H9 (cell line): ENCODE results near the gene TACR1. TPM values are rescaled to one million over a fixed set of nuclear protein-coding genes. Genes with fewer than 3 reads are reported as not detected.

ENCODE experiments used
- DNase-seq: peaks from one replicate; pipeline ENCODE4 v3.0.0-alpha.2; 2017
- H2AFZ ChIP-seq: one replicate; pipeline ENCODE4 v1.6.1; 2013; ENCODE audit warnings: mild to moderate bottlenecking, low read length, control low read depth, moderate library complexity
- H2AK5ac ChIP-seq: 2 replicates; pipeline ENCODE4 v1.6.1; 2013; ENCODE audit warnings: low read length, control low read depth, mixed read lengths; ENCODE audit not compliant: insufficient read length
- H2BK120ac ChIP-seq: one replicate; pipeline ENCODE4 v1.6.1; 2013; ENCODE audit warnings: low read depth, mild to moderate bottlenecking, low read length, control low read depth, inconsistent platforms; ENCODE audit not compliant: poor library complexity, severe bottlenecking
- H2BK12ac ChIP-seq: 2 replicates; pipeline ENCODE4 v1.6.1; 2013; ENCODE audit warnings: low read length, control low read depth, mixed read lengths, low read depth; ENCODE audit not compliant: insufficient read length
- H2BK15ac ChIP-seq: 2 replicates; pipeline ENCODE4 v1.6.1; 2013; ENCODE audit warnings: low read depth, low read length, control low read depth
- H2BK20ac ChIP-seq: one replicate; pipeline ENCODE4 v1.6.1; 2013; ENCODE audit warnings: low read depth, mild to moderate bottlenecking, low read length, control low read depth, inconsistent platforms; ENCODE audit not compliant: poor library complexity, severe bottlenecking
- H2BK5ac ChIP-seq: 2 replicates; pipeline ENCODE4 v1.6.1; 2013; ENCODE audit warnings: low read length, control low read depth, mixed read lengths; ENCODE audit not compliant: insufficient read length
- H3K14ac ChIP-seq: 2 replicates; pipeline ENCODE4 v1.6.1; 2013; ENCODE audit warnings: low read length, control low read depth; ENCODE audit not compliant: insufficient read depth
- H3K18ac ChIP-seq: 2 replicates; pipeline ENCODE4 v1.6.1; 2013; ENCODE audit warnings: low read depth, mild to moderate bottlenecking, mixed read lengths, low read length, control low read depth; ENCODE audit not compliant: insufficient read length
- H3K23ac ChIP-seq: 2 replicates; pipeline ENCODE4 v1.6.1; 2013; ENCODE audit warnings: low read length, control low read depth, mixed read lengths, low read depth; ENCODE audit not compliant: insufficient read length
- H3K23me2 ChIP-seq: 2 replicates; pipeline ENCODE4 v1.6.1; 2013; ENCODE audit warnings: low read depth, mild to moderate bottlenecking, mixed read lengths, low read length, control low read depth; ENCODE audit not compliant: insufficient read length, poor library complexity, severe bottlenecking
- H3K27ac ChIP-seq: 2 replicates; pipeline ENCODE4 v1.5.1; 2013; ENCODE audit warnings: low read length, control low read depth, mixed read lengths, low read depth; ENCODE audit not compliant: insufficient read length
- H3K27me3 ChIP-seq: 2 replicates; pipeline ENCODE4 v1.6.1; 2013; ENCODE audit warnings: low read length, control low read depth, inconsistent platforms; ENCODE audit not compliant: insufficient read depth
- H3K4ac ChIP-seq: 2 replicates; pipeline ENCODE4 v1.6.1; 2013; ENCODE audit warnings: low read depth, mild to moderate bottlenecking, control low read depth, inconsistent platforms, low read length, moderate library complexity
- H3K4me1 ChIP-seq: 2 replicates; pipeline ENCODE4 v1.6.1; 2013; ENCODE audit warnings: low read length, control low read depth, inconsistent platforms; ENCODE audit not compliant: insufficient read depth
- H3K4me2 ChIP-seq: 2 replicates; pipeline ENCODE4 v1.6.1; 2013; ENCODE audit warnings: low read length, control low read depth, mixed read lengths; ENCODE audit not compliant: insufficient read length, insufficient read depth
- H3K56ac ChIP-seq: 2 replicates; pipeline ENCODE4 v1.6.1; 2013; ENCODE audit warnings: low read depth, mild to moderate bottlenecking, mixed read lengths, low read length, control low read depth; ENCODE audit not compliant: insufficient read length
- H3K79me1 ChIP-seq: 2 replicates; pipeline ENCODE4 v1.6.1; 2013; ENCODE audit warnings: low read depth, mild to moderate bottlenecking, moderate library complexity, low read length, control low read depth, inconsistent platforms; ENCODE audit not compliant: insufficient read depth, poor library complexity, severe bottlenecking
- H3K79me2 ChIP-seq: 2 replicates; pipeline ENCODE4 v1.6.1; 2013; ENCODE audit warnings: low read length, control low read depth, inconsistent platforms; ENCODE audit not compliant: insufficient read depth
- H3K9ac ChIP-seq: 2 replicates; pipeline ENCODE4 v1.6.1; 2013; ENCODE audit warnings: low read length, control low read depth, mixed read lengths; ENCODE audit not compliant: insufficient read length; ENCODE audit errors: extremely low read depth
- H3K9me3 ChIP-seq: one replicate; pipeline ENCODE4 v1.6.1; 2013; ENCODE audit warnings: low read depth, low read length, inconsistent platforms; ENCODE audit not compliant: control insufficient read depth
- H3T11ph ChIP-seq: one replicate; pipeline ENCODE4 v1.6.1; 2013; ENCODE audit warnings: mild to moderate bottlenecking, low read length, control low read depth, inconsistent platforms
- H4K20me1 ChIP-seq: one replicate; pipeline ENCODE4 v1.6.1; 2013; ENCODE audit not compliant: control insufficient read depth, insufficient read length, insufficient read depth
- H4K5ac ChIP-seq: 2 replicates; pipeline ENCODE4 v1.6.1; 2013; ENCODE audit warnings: low read depth, mild to moderate bottlenecking, mixed read lengths, low read length, control low read depth; ENCODE audit not compliant: insufficient read length
- H4K8ac ChIP-seq: replicated peaks from 2 replicates; pipeline ENCODE4 v1.6.1; 2013; ENCODE audit warnings: low read length, control low read depth, mixed read lengths, low read depth; ENCODE audit not compliant: insufficient read length
- H4K91ac ChIP-seq: 2 replicates; pipeline ENCODE4 v1.6.1; 2013; ENCODE audit warnings: low read depth, mild to moderate bottlenecking, moderate library complexity, mixed read lengths, low read length, control low read depth; ENCODE audit not compliant: insufficient read length
- H3K27ac Mint-ChIP-seq, 3 experiments: 2 replicates in 2 of 3; 3 replicates in 1 of 3; pipeline ENCODE4 v1.8.0; 2020 to 2021; ENCODE audit warnings: mixed read lengths in 3 of 3, mild to moderate bottlenecking in 1 of 3, moderate library complexity in 1 of 3
- H3K27me3 Mint-ChIP-seq: 2 replicates; pipeline ENCODE4 v1.8.0; 2021; ENCODE audit warnings: low read depth, mild to moderate bottlenecking, moderate library complexity, mixed read lengths
- H3K36me3 Mint-ChIP-seq, 3 experiments: 2 replicates in 2 of 3; 3 replicates in 1 of 3; pipeline ENCODE4 v1.8.0; 2020 to 2021; ENCODE audit warnings: low read depth in 3 of 3, mixed read lengths in 3 of 3; ENCODE audit not compliant: insufficient read depth in 1 of 3
- H3K4me1 Mint-ChIP-seq, 2 experiments: 2 replicates each; pipeline ENCODE4 v1.8.0; 2020; ENCODE audit warnings: mixed read lengths in 2 of 2
- H3K4me3 Mint-ChIP-seq, 2 experiments: 2 replicates in 1 of 2; 3 replicates in 1 of 2; pipeline ENCODE4 v1.8.0; 2020 to 2021; ENCODE audit warnings: mild to moderate bottlenecking in 2 of 2, mixed read lengths in 2 of 2, moderate library complexity in 1 of 2
- H3K9me3 Mint-ChIP-seq, 2 experiments: 2 replicates in 1 of 2; 3 replicates in 1 of 2; pipeline ENCODE4 v1.8.0; 2020; ENCODE audit warnings: mild to moderate bottlenecking in 2 of 2, mixed read lengths in 2 of 2, moderate library complexity in 1 of 2
- CTCF ChIP-seq: fragments of 200-600 bp; sonication (generic); conservative IDR thresholded peaks from 3 replicates; pipeline ENCODE4 v1.8.0; 2021; ENCODE audit warnings: antibody characterized with exemption, mild to moderate bottlenecking
- WGBS: extraction: QIAGEN DNeasy Blood & Tissue Kit; methylation state at CpG from one replicate; pipeline ENCODE4 v1.1.7; 2013; ENCODE audit warnings: missing lambda C conversion rate, low lambda C conversion rate, mixed read lengths; ENCODE audit not compliant: insufficient read length; ENCODE audit errors: extremely low coverage; 5-methylcytosine and 5-hydroxymethylcytosine counted together
- total RNA-seq: library from RNA; stranded (reverse); gene quantifications from 2 replicates; pipeline ENCODE4 v1.2.1, GENCODE V29; 2021

TACR1 gene
- total RNA-seq, 1 experiment from 2014 or later, result 1.4 TPM

- no peak overlapping the region for H3K56ac ChIP-seq
- no peak overlapping the region for H3K14ac ChIP-seq
- no peak overlapping the region for H2BK20ac ChIP-seq
- no peak overlapping the region for H3K23ac ChIP-seq
- H3K4me1 Mint-ChIP-seq, result peaks cover 14 to 27% of the 10 kb centered on the region in 2 experiments
- DNase-seq, result no peak
- H3K27me3 Mint-ChIP-seq, result no peaks in the 10 kb centered on the region
- no peak overlapping the region for H3K4ac ChIP-seq
- no peaks in the 10 kb centered on the region for H3K27me3 ChIP-seq
- H3K23me2 ChIP-seq, result no peaks in the 10 kb centered on the region
- H3K79me1 ChIP-seq, result no peaks in the 10 kb centered on the region
- no peak overlapping the region for H4K91ac ChIP-seq
- TF ChIP-seq CTCF, result no peak
- no CpG with 5 or more reads among the region's 9 CpGs for WGBS
- no peak overlapping the region for H3K27ac Mint-ChIP-seq
- H4K5ac ChIP-seq, result no peak overlapping the region
- no peaks in the 10 kb centered on the region for H3K9me3 Mint-ChIP-seq
- H3K79me2 ChIP-seq, result no peaks in the 10 kb centered on the region
- H2AK5ac ChIP-seq, result no peak overlapping the region
- H2BK12ac ChIP-seq, result no peak overlapping the region
- no peak overlapping the region for H3K4me3 Mint-ChIP-seq
- no peaks in the 10 kb centered on the region for H4K20me1 ChIP-seq
- H2BK5ac ChIP-seq, result no peak overlapping the region
- no peak overlapping the region for H4K8ac ChIP-seq
- H3K9ac ChIP-seq, result no peak overlapping the region
- H2BK120ac ChIP-seq, result no peak overlapping the region
- peaks cover 9% of the 10 kb centered on the region for H3K4me1 ChIP-seq
- H3K9me3 ChIP-seq, result no peaks in the 10 kb centered on the region
- no peak overlapping the region for H2BK15ac ChIP-seq
- H3K36me3 Mint-ChIP-seq, result no peaks in the 10 kb centered on the region
- H3K18ac ChIP-seq, result no peak overlapping the region
- H2AFZ ChIP-seq, result no peak overlapping the region
- H3K27ac ChIP-seq, result no peak overlapping the region
- H3K4me2 ChIP-seq, result no peak overlapping the region
- H3T11ph ChIP-seq, result no peak overlapping the region
Measured at GRCh38 chr2:75108937-75109482, 90.3 kb downstream of the TACR1 start.
